NOMO-1 treated with dmso at 0.1 percent for 144 hours (cell line): Measurements from ENCODE around the gene RAP1GAP.
"Not testable (repeated sequence)": the region's sequence is repeated elsewhere in the genome, so short reads cannot be mapped to it uniquely, and the experiment has no call there.

ENCODE experiments used
- DNase-seq: peaks from one replicate; lab custom pipeline; 2025; ENCODE audit not compliant: unreplicated experiment; lab: John Stamatoyannopoulos, UW

Gene RAP1GAP

DNA sequence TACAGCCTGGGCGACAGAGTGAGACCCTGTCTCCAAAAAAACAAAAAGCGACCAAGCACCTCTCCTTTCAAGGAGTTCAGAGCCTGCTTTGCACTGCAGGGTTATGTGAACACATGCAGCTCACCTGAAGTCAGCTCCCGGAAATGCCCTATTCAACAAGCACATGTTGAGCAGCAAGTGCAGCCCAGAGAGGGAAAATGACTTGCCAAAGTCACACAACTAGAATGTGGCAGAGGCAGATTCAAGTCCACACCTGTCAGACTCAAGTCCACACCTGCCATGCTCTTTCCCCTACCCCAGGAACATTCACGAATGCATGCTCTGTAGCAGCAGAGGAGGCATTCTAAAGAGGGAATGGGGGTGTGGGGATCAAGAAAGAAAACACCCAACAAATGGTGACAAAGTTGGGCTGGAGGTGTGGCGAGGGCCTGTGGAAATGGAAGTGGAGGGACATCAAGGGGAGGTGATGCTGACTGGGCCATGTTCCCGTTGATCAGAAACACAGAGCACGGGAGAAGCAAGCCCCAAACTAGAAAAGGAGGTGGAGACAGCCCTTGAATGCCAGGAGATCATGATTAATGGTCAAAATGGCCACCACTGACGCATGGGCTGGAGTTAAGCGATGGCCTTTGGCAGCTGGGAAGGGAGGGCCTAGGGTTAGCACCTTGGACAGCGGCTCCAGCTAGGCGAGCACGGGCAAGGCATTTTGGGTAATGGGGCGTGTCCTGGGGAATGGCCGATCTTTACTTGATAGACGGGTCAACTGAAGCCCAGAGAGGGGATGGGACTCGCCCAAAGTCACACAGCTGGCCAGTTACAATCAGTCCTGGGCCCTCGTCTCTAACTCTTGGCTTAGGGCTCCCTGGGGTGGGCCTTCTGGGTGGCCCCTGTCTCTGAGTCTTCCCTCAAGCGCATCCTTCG, 21.5 kb downstream of the RAP1GAP start:
- peak; percentile 50 for DNase-seq

DNA sequence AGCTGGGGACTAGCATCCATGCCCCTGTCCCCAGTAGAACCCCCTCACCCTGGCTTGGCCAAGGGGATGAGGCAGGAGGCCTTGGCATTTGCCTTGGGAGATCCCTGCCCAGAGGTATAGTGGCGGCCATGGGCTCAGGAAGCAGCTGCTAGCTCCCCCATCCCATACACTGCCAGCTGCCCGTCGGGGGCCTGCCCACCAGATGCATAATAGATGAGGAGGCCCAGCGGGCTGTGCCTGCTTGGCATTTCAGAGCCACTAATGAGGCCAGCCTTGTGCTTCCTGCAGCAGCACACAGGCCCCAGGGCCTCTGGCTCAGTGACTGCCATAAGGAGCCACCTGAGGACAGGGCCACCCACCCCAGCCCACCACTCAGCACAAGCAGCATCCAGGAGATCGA, 23.6 kb downstream of the RAP1GAP start:
- DNase-seq, result no peak

DNA sequence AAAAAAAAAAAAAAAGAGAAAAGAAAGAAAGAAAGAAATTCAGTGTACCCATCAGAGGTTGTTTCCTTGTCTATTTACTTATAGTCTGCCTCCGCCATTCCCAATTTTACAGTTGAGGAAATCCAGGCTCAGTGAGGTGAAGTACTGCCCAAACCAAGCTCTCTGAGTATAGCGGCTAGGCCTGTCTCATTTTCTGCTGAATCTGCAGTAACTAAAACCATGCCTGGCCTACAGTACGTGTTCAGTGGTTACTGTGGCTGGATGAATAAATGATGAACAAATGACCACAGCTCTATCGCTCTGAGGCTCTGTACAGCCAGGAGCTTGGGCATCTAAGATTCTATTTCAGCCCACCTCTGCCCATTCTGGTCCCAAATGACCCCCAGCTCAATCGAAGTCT, 24.3 kb downstream of the RAP1GAP start:
- DNase-seq, result no peak

DNA sequence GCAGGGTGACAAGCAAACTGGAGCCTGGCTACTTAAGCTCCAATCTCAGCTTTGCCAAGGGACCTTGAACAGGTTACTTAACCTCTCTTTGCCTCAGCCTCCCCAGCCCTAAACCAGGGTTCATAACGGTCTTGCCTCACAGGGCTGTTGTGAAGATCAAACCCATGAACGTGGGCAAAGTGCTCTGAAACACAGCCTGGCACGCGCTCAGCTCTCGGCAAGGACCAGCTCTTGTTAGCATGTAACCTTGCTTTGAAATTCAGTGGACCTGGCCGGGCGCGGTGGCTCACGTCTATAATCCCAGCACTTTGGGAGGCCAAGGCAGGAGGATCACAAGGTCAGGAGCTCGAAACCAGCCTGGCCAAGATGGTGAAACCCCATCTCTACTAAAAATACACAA, 24.8 kb downstream of the RAP1GAP start:
- no peak for DNase-seq

DNA sequence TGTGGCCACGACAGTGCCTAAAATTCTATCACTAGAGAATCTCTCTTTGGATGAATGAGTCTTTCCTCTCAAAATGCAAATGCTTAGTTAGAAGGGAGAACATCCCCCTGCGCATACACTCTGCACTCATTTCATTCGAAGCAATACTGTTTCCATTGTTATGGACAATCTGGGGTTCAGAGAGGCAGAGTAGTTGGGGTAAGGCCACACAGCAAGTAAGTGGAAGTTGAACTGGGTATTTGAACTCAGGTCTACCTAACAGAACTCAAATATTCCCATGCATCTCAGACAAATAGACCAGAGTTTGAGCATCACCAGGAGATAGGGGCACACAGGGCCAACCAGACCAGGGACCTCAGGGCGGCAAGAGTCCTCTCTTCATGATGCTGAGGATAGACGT, 25.5 kb downstream of the RAP1GAP start:
- DNase-seq, result no peak

DNA sequence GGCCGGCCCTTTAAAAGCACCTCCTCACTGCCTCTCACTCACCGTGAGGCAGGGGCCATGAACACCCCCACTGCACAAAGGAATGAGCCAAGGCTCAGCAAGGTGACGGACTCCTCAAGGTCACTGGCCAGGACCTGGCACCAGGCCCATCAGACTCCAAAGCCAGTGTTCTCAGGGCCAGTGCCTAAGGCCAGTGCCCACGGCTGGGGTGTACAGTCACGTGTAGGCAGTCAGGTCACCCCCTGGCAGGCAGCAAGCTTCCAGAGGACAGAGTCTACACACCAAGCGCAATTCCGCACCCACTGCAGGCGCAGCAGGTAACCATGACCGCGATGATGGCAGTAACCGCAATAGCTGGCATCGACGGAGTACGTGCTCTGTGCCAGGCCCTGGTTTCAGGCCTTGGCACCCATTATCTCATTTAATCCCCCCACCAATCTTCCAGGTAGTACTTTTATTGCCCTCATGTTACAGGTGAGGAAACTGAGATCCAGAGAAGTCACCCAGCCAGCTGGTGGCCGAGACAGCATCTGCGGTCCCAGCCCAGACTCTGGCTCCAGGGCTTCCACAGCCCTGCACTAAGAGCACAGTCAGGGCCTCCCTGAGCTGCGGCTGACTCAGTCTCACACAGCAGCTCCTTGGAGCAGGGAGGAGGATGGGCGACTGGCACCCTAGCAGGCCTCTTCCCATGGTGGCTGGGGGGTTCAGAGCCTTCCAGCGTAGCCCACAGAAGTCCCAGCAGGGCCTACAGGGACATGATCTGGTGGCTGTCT, 27.0 kb downstream of the RAP1GAP start:
- no peak for DNase-seq

DNA sequence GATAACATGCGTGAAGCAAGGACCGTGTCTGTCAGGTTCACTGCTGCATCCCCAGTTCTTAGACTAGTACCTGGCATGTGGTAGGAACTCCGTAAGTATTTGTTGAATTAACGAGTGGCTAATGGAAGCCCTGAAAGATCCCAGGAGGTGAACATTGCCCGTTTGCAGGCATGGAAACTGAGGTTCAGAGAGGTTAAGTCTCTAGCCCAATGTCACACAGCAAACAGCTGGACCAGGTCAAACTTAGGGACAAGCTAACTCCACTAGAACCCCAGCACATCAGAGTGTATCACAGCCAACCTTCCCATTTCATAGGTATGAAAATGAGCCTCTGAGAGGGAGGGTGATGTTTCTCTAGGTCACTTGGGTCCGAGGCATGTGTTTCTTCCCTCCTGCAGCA, 27.6 kb downstream of the RAP1GAP start:
- no peak for DNase-seq

DNA sequence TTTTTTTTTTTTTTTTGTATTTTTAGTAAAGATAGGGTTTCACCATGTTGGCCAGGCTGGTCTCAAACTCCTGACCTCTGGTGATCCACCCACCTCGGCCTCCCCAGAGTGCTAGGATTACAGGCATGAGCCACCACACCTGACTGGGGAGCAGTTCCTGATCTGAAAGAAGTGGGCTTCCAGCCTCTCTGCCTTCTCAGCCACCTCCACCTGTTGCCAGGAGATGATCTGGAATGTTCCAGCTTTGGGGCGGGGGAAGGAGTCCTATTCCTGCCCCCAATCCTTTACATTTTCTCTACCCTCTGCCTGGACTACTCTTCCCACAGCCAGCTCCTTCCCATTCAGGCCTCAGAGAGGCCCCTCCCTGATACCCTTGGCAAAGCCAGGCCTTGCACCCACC, 28.1 kb downstream of the RAP1GAP start:
- DNase-seq, result no peak

DNA sequence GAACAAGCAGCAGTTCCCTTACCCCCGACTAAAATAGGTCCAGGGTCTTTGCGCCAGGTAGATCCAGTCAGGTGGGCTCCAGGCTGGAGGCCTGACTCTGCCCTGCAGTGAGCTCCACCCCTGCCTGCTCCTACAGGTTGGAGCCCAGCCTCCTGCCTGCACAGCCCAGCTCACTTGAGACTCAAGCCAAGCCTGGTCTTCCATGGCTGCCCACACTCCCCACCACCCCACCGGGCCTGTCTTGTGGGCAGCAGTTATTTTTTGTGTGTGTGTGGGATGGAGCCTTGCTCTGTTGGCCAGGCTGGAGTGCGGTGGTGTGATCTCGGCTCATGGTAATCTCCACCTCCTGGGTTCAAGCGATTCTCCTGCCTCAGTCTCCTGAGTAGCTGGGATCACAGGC, 28.5 kb downstream of the RAP1GAP start:
- DNase-seq, result no peak

DNA sequence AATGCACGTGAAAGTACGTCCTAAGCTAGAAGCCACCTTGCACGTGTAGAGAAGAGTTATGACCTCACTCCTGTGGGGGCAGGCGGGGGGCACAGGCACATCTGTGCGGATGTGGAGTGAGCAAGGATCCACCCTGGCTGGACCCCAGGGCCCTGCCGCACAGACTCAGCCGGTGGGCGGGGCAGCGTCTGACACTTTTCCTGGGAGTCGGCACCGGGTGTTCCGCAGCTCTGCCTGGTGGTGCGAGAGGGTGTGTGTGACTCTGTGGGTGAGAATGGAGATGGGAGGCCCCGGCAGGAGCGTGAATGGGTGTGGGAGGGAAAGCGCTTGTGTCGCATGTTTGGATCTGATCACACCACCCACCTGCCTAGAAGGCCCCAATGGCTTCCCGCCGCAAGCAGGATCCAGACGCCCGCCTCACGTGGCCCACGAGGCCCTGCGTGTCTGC, 29.5 kb downstream of the RAP1GAP start:
- DNase-seq, result no peak

DNA sequence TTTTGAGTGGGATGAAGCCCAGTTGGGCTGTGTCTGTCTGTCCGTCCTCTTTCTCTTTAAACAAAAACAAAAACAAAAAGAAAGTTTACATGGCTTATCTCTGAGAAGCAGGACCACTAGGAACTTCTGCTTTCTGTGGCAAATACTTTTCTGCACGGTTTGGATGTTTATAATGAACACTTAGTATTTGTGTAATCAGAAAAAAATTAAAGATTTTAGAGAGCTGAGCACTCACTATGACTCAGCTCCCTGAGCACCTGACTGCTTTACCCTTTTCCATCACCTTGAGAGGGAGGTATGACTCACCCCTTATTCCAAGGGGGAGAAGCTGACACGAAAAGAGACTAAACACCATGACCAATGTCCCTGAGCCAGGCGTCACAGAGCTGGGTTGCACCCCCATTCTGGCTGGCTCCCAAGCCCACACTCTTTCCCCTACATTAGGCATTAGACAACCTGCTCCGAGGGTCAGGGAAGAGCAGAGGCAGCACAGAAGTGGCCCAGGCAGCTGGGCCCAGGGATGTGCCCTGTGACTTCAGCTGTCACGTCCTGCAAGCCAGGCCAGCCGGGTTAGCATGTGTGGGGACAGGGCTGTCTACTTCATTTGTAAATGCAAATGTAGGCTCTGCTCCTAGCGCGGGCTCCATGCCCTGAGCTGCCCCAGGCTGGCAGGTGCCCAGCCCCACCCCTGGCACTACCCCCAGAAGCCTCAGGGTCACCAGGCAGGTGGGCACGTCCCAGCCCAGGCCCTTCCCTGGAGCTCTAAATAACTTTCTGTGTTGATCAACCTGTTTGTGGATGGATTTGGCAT, 30.4 kb downstream of the RAP1GAP start:
- no peak for DNase-seq

DNA sequence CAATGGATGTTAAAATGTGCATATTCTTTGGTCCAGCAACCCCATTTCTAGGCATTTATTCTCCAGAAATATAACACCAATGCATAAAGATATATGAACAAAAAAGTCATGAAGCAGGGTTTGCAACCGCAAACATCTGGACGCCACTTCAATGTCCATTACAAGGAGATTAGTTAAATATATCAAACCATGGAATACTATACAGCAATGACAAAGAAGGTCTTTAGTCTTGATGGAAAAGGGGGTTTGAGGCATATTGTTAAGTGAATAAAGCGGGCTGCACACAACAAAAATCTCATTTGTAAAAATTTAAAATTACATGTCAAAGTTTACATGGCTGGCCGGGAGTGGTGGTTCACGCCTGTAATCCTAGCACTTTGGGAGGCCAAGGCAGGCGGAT, 31.6 kb downstream of the RAP1GAP start:
- no peak for DNase-seq

DNA sequence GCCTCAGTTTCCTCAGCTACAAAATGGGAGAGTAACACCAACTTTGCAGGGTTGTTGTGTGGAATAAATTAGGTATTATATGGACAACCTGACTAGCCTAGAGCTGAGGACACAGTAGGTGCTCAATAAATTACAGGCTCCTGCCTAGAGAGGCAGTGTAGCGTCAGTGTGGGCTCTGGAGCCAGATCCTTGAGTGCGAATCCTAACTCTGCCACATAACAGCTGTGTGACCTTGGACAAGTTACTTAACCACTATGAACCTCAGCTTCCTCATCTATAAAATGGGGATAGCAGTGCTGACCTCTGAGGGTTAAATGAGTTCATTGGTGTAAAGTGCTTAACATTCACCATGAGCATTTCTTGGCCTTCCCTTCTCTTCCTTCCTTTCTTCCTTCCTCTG, 33.1 kb downstream of the RAP1GAP start:
- no peak for DNase-seq

DNA sequence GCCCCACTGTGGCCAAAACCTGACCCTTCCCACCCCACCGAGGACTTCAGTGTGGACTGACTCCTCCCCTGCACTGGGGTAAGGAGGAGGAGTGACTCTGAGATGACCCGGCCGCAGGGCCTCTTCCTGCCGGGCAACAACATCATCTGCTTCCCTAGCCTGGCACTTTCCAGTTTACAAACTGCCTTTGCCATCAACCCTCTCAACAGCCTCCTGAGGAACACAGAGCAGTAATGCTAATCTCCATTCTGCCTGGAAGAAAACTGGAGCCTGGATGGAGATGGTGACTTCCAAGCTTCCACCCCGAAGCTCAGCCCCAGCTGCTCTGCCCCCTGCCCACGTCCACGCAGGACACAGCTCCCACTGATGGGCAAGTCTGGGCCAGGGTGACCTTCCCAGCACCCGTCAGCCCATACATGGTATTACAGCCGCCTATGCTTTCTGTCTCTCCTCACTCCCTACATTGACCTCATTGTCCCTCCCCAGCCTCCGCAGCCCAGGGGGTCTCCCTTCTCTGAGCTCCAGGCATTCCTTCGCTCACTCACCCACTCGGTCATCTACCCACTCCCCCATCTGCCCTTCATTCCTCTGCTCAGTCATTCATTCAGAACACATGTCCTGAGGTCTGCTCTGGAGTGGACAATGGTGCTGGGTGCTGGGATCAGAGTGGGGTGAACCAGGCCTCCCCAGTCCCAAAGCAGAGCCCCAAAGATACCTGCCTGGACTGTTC, 34.2 kb downstream of the RAP1GAP start:
- no peak for DNase-seq

DNA sequence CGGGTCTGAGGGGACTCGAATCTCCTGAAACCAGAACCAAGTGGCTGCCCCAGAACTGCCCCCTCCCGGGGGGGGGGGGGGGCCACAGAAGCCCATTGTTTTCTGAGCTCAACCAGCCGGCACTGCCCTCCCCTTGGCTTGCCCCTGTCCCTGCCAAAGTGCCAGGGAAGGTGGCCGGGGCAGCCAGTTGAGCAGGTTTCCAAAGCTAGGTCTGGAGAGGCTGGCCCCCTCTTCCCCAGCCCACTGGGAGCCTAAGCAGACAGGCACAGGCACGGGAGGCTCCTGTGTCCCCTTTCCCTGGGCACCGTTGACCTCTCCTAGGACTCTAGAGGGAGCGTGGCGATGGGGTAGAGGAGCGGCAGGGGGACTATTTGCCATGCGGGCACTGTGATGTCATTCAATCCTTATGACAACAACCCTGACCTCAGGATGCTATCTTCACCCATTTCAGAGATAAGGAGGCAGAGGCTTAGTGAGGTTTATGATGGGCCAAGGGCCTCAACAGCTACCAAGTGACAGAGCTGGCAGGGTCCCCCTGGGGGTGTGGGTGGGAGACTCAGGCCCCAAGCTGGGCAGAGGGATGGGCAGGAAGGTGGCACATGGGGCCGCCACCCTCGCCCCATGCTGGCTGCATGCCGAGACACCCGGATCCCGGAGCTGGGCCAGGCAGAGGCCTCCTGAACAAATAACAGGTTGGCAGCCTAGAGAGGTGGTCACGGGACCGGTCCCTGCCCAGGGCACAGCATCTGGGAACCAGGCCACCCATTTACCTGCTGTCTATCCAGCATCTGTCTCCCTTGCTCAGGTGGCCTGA, 35.0 kb downstream of the RAP1GAP start:
- DNase-seq, result no peak

DNA sequence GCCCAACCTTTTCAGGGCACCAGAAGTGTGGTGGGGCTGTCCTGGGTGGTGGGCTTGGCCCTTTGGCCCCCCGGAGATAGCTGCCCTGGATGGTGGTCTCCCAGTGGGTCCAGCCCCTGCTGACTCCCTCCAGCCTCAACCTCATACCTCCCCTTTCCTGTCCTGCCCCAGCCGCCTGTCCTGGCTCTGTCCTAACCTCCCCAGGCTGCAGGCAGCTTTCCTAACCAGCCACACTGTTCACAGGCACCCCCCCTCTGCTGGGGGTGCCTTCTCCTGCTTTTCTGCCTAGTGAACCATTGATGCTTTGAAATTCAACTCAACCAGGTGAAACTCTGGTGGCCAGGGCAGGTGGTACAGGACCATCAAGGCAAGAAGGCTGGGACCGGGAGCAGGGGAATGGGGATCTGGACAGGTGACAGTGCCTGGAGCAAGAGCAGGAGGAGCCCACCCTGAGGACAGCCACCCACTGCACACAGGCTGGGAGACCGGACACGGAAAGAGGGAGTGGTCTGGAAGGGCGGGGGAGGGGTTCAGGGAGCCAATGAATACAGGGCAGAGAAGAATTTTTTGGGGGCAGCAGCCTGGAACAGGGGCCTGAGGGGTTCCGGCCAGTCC, 35.9 kb downstream of the RAP1GAP start:
- no peak for DNase-seq

DNA sequence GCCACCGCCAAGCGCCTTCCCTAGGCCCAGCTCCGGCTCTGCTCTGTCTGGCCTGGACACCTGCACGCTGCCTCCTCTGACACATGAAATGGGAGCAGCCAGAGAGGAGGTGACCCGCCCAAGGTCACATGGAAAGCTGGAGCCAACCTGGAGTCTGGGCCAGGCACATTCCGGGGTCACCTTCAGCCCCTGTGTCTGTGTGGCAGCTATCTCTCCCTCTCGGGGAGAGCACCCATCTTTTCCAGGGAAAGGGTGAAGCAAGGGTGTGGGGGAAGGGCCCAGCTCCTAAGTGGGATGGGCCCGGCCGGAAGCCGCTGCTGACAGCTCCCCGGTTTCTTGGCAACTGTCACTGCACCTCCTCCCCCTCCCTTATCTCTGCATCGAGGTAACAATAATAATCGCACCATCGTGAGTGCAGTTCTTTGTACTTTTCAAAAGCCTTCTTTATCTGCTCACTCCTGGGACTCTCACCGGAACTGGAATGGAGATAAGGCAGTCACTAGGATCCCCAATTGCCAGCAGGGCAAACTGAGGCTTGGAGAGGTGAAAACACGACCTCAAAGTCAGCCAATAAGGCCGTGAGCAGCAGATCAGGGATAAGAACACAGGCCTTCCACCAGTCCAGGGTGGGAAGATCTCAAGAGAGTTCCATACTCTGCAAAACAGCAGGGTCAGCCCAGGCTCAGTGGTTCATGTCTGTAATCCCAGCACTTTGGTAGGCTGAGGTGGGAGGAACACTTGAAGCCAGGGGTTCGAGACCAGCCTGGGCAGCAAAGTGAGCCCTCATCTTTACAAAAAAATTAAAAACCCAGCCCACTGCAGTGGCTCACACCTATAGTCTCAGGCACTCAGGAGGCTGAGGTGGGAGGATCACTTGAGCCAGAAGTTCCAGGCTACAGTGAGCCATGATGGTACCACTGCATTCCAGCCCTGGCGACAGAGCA, 36.9 kb downstream of the RAP1GAP start:
- no peak for DNase-seq

DNA sequence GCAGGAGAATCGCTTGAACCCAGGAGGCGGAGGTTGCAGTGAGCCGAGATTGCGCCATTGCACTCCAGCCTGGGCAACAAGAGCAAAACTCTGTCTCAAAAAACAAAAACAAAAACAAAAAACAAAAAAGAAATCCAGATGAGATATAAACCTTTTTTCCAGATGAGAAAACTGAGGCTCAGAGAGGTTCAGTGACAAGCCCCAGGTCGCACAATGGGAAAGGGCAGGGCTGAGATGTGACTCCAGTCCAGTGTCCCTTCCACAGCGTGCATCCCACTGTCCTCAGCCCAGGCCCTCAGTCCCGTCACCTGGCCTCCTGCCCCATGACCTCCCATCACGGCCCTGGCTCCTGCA, 37.6 kb downstream of the RAP1GAP start:
- not testable (repeated sequence) for DNase-seq
